Adrenal gland (tissue), 12 donors: ENCODE measurements around the gene KATNB1. TPM values are rescaled to one million over a fixed set of nuclear protein-coding genes. Genes with fewer than 3 reads are reported as not detected.

Experiments used
- DNase-seq, 7 donors: peaks; one replicate each; pipeline ENCODE4 v3.0.0-alpha.2; 2019 to 2020
- H3K27ac ChIP-seq, 5 donors: fragments of 200-600 bp; sonication (generic) in 4 of 5; 1 replicate in 3 of 5; 2 replicates in 2 of 5; pipeline versions ENCODE4 v1.5.1 to v1.8.0; 2016 to 2020; ENCODE audit warnings: mild to moderate bottlenecking in 1 of 5
- H3K27me3 ChIP-seq: fragments of 200-600 bp; 2 replicates; pipeline ENCODE4 v1.8.0; 2021
- H3K36me3 ChIP-seq, 2 donors: fragments of 200-600 bp; replicated peaks in 1 of 2; 1 replicate in 1 of 2; 2 replicates in 1 of 2; pipeline versions ENCODE4 v1.5.1 to v1.8.0; 2018 to 2022
- H3K4me1 ChIP-seq, 2 donors: fragments of 200-600 bp; replicated peaks in 1 of 2; 1 replicate in 1 of 2; 2 replicates in 1 of 2; pipeline versions ENCODE4 v1.5.1 to v1.8.0; 2018 to 2021
- H3K4me3 ChIP-seq, 4 donors: fragments of 200-600 bp; sonication (generic) in 3 of 4; one replicate each; pipeline ENCODE4 v1.5.1; 2016 to 2018
- H3K9me3 ChIP-seq, 3 donors: fragments of 200-600 bp; sonication (generic) in 1 of 3; replicated peaks in 1 of 3; 1 replicate in 2 of 3; 2 replicates in 1 of 3; pipeline versions ENCODE4 v1.5.1 to v1.8.0; 2016 to 2021
- CTCF ChIP-seq, 6 experiments: fragments of 450-650 bp in 4 of 6; fragments of 200-600 bp in 2 of 6; sonication (generic) in 1 of 6; IDR thresholded peaks; 1 replicate in 5 of 6; 2 replicates in 1 of 6; pipeline versions ENCODE4 v1.5.1 to v1.8.0; 2016 to 2021; ENCODE audit warnings: antibody characterized with exemption in 6 of 6, mild to moderate bottlenecking in 2 of 6, moderate library complexity in 1 of 6
- POLR2A ChIP-seq, 2 donors: fragments of 450-650 bp; IDR thresholded peaks; one replicate each; pipeline ENCODE4 v1.6.1; 2017; ENCODE audit warnings: antibody characterized with exemption in 2 of 2, mild to moderate bottlenecking in 2 of 2, moderate library complexity in 1 of 2
- WGBS, 4 donors: extraction: QIAGEN DNeasy Blood & Tissue Kit in 2 of 4; methylation state at CpG; one replicate each; pipeline versions ENCODE4 v1.1.5 to v1.1.7; 2013 to 2017; 5-methylcytosine and 5-hydroxymethylcytosine counted together
- intact Hi-C, 2 donors: fragments of 100-400 bp; cut with DNase I; formaldehyde crosslinking; loops; one replicate each; pipeline versions ENCODE4 v1.14.1 to v1.15.0; 2022 to 2023
- polyA plus RNA-seq, 3 donors: library from polyadenylated mRNA; stranded (reverse); fragments of 200-250 nt in 2 of 3; fragments of 350-450 nt in 1 of 3; fragmentation: Illumina TruSeq in 1 of 3; extraction: RNeasy Lipid Tissue Mini Kit (QIAGEN cat#74804) in 1 of 3; gene quantifications; one replicate each; pipeline ENCODE4 v1.2.3, GENCODE V29; 2013 to 2014
- total RNA-seq, 9 donors: library from RNA; depleted of rRNA in 4 of 9; stranded (reverse); fragments of >200 nt in 4 of 9; fragments of 120-200 nt in 1 of 9; fragmentation: NEBNext Ultra II Directional in 1 of 9; extraction: Animal tissue kit (Norgen Biotek cat#: 25700) in 1 of 9; gene quantifications; one replicate each; pipeline versions ENCODE4 v1.1.0 to v1.2.4, GENCODE V29; 2013 to 2023
- donor health status: healthy with polysubstance abuse.
- donor health status: Bipolar disorder and iron deficiency.
- donor health status: DM: yes; HTN: yes; CAD: no.
- donor health status: DM: no; HTN: no; CAD: no.
- donor health status: DM: no; HTN: no; CAD: no.
- donor health status: DM: yes; HTN: yes; CAD: no.

The KATNB1 gene
- total and polyA plus RNA-seq, 12 donors = 12.9 to 85.6 (median 21.0) TPM

- H3K4me1 ChIP-seq = peaks cover 12 to 18% of the 10 kb centered on the region in 2 donors
- peaks cover 0 to 23% of the 10 kb centered on the region in 2 donors for H3K36me3 ChIP-seq
- H3K9me3 ChIP-seq = no peaks in the 10 kb centered on the region
- H3K4me3 ChIP-seq = no peak overlapping the region
- TF ChIP-seq CTCF (IDR thresholded peaks at IDR 0.05) (no peak), POLR2A (IDR thresholded peaks at IDR 0.05) (no peak)
- no peak for DNase-seq
- H3K27ac ChIP-seq = no peak overlapping the region
- H3K27me3 ChIP-seq = no peaks in the 10 kb centered on the region
- intact Hi-C loops = no loop called here
- WGBS, 4 donors = 86 to 95% (median 91%) methylated on average over 7 of the region's 7 CpGs
Observed at GRCh38 chr16:57784334-57784733, 48.8 kb downstream of the KATNB1 start.

GRCh38 chr16:57785385-57785784, 49.8 kb downstream of the KATNB1 start:
- H3K4me1 ChIP-seq = peaks cover 12 to 19% of the 10 kb centered on the region in 2 donors
- no peak overlapping the region for H3K4me3 ChIP-seq
- peaks cover 0 to 28% of the 10 kb centered on the region in 2 donors for H3K36me3 ChIP-seq
- DNase-seq = no peak
- intact Hi-C loops = no loop called here
- H3K27ac ChIP-seq = no peak overlapping the region
- no peak for TF ChIP-seq CTCF (IDR thresholded peaks at IDR 0.05)
- no peak for TF ChIP-seq POLR2A (IDR thresholded peaks at IDR 0.05)
- WGBS, 4 donors = 88 to 97% (median 96%) methylated on average over 5 to 10 of the region's 10 CpGs
- H3K9me3 ChIP-seq = no peaks in the 10 kb centered on the region
- H3K27me3 ChIP-seq = no peaks in the 10 kb centered on the region

DNA sequence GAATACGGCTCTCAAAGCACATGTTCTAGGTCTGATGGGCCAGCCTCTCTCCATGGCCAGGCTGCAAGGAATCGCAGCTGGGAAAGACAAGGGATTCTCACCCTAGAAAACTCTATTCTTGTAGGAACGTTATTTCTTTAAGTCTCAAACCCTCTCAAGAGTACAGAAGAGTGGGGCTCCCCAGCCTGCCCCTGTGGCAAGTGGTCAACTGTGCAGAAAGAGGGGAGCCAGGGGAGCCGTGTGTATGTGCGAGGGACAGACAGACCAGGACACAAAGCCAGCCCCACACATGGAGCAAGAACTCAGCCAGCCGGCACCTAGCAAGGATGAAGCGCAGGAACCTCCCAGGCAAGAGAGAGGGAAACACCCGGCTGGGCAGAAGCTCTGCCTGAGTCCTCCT, 50.4 kb downstream of the KATNB1 start:
- Histone ChIP-seq H3K36me3 (peaks cover 0 to 33% of the 10 kb centered on the region in 2 donors), H3K4me3 (no peak overlapping the region), H3K27ac (peak overlapping the region in 1 of 5 donors; percentile 74), H3K9me3 (no peaks in the 10 kb centered on the region), H3K27me3 (no peaks in the 10 kb centered on the region), H3K4me1 (peaks cover 14 to 24% of the 10 kb centered on the region in 2 donors)
- intact Hi-C loops = no loop called here
- no peak for DNase-seq
- WGBS, 4 donors = 91 to 97% (median 95%) methylated on average over 7 to 8 of the region's 8 CpGs
- TF ChIP-seq POLR2A (IDR thresholded peaks at IDR 0.05) = no peak
- TF ChIP-seq CTCF (IDR thresholded peaks at IDR 0.05) = no peak

- Histone ChIP-seq H3K9me3 (no peaks in the 10 kb centered on the region), H3K27me3 (no peaks in the 10 kb centered on the region), H3K27ac (peak overlapping the region in 3 of 5 donors; percentile 44 to 74 (median 66)), H3K36me3 (peaks cover 0 to 35% of the 10 kb centered on the region in 2 donors), H3K4me3 (no peak overlapping the region), H3K4me1 (peaks cover 23 to 34% of the 10 kb centered on the region in 2 donors)
- TF ChIP-seq CTCF (IDR thresholded peaks at IDR 0.05) (no peak), POLR2A (IDR thresholded peaks at IDR 0.05) (no peak)
- intact Hi-C loops = no loop called here
- peak; percentile 47 to 91 (median 73) for DNase-seq
- WGBS, 4 donors = 62 to 69% (median 66%) methylated on average over 12 to 26 of the region's 26 CpGs
Observed at GRCh38 chr16:57786632-57787518, 51.3 kb downstream of the KATNB1 start.
